Epithelial cell of esophagus (primary cell): ENCODE data around the gene MYO18A.

Source experiments
- DNase-seq: peaks from one replicate; pipeline ENCODE4 v3.0.0; 2010; ENCODE audit warnings: low read depth
- H3K4me3 ChIP-seq: 2 replicates; pipeline ENCODE4 v1.5.1; 2011; ENCODE audit warnings: mild to moderate bottlenecking, low read length, control low read depth
- CTCF ChIP-seq: IDR thresholded peaks from 2 replicates; pipeline ENCODE4 v1.5.1; 2011; ENCODE audit warnings: low read depth, mild to moderate bottlenecking, low read length, control low read depth, inconsistent platforms; ENCODE audit not compliant: insufficient read depth; ENCODE audit errors: missing control alignments

Gene MYO18A

DNA sequence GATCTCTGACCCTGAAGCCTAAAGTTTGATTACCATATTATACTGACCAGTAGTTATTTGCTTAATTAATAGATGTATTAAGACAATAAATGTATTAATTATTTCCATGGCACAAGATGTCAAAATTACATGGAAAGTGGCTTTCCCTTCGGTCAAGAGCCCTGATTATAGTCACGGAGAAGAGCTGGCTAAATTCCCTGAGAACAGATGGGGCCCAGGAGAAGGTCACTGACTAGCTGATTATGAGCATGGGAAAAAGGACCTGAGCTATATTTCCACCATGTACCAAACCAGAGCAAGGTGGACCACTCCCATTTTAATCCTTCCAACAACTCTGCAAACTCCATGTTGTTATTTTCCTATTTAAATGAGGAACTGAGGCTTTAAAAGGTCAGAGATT lies 12.9 kb upstream of the MYO18A start:
- DNase-seq = no peak
- H3K4me3 ChIP-seq = no peak overlapping the region
- TF ChIP-seq CTCF = no peak

DNA sequence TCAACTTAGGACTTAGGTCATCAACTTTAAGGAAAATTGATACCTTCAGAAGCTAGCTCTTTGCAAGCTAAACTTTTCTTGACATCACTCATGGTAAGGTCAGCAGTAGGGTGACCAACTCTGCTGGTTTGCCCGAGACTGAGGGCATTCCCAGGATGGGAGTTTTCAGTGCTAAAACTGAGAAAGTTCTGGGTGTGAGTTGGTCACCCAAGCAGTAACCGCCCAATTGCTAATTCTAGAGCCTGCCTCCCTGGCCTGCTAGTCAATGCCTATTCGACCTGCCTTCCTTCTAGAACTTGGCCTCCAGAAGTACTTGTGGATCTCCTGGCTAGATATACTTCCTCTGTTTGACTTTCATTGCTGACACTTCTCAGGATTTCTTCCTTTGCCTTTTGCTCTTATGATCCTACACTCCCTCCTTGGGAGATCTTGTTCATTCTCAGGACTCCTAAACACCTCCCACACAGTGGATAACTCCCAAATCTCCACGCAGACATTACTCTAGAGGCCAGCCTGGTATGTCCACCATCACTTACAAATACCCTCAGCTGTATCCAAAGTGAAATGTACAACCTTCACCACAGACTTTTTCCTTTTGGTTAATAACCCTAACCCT lies 10.5 kb upstream of the MYO18A start:
- H3K4me3 ChIP-seq = no peak overlapping the region
- no peak for DNase-seq
- TF ChIP-seq CTCF = no peak

DNA sequence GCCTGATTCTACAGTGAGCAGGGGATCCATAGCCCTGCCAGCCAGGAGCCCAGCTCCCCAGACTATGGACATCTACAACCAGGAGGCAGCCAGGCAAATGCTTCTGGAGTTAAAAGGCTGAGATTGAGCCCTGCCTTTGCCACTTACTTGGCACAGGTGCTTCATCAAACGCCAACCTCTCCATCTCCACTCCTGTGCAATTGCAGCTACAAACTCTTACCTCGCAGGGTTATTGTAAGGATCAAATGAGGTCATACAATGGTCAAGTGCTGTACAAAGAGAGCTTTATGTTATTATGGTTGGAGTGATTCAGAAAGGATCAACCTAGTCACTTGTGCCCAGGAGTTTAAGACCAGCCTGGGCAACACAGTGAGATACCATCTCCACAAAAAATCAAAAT lies 9.8 kb upstream of the MYO18A start:
- no peak for DNase-seq
- TF ChIP-seq CTCF = no peak

DNA sequence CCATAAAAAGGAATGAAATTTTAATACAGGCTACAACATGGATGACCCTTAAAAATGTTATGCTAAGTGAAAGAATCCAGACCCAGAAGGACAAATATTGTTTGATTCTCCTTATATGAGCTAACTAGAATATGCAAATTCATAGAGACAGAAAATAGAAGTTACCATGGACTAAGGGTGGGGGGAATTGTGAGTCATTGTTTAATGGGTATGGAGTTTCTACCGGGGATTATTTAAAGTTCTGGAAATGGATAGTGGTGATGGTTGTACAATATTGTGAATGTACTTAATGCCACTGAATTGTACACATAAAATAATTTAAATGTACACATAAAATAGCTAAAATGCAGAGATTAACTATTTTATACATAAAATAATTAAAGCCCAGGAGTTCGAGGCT lies 9.2 kb upstream of the MYO18A start:
- H3K4me3 ChIP-seq = no peak overlapping the region
- TF ChIP-seq CTCF = no peak
- no peak for DNase-seq

More for the DNA sequence above, 9.8 kb upstream of the MYO18A start:
- H3K4me3 ChIP-seq = no peak overlapping the region

GRCh38 chr17:29181226-29181625 lies 1.0 kb upstream of the MYO18A start:
- no peak for TF ChIP-seq CTCF
- H3K4me3 ChIP-seq = no peak overlapping the region
- peak; percentile 72 for DNase-seq

- DNase-seq = peak; percentile 10
- H3K4me3 ChIP-seq = peak overlapping the region; percentile 72
- no peak for TF ChIP-seq CTCF
Measured at GRCh38 chr17:29180788-29181160, 576 bp upstream of the MYO18A start.
